Mammary epithelial cell (primary cell): ENCODE results near the gene TEAD3.

ENCODE experiments used
- CTCF ChIP-seq, 2 donors: IDR thresholded peaks in 1 of 2; conservative IDR thresholded peaks in 1 of 2; 2 replicates each; pipeline ENCODE4 v1.5.1; 2011 to 2012; ENCODE audit warnings: inconsistent platforms in 2 of 2, low read length in 2 of 2, mild to moderate bottlenecking in 2 of 2, control low read depth in 1 of 2, low read depth in 1 of 2; ENCODE audit not compliant: insufficient read depth in 1 of 2; ENCODE audit errors: extremely low read depth in 1 of 2
- EZH2 ChIP-seq: IDR thresholded peaks from 2 replicates; pipeline ENCODE4 v1.6.1; 2012; ENCODE audit warnings: low read length, inconsistent platforms, borderline replicate concordance

GRCh38 chr6:35449287-35449881, 47.5 kb downstream of the TEAD3 start:
- TF ChIP-seq CTCF (conservative IDR thresholded peaks at IDR 0.05 in 1 of 2, IDR thresholded peaks at IDR 0.05 in 1 of 2; ENCODE audit: extremely low read depth in 1 of 2, insufficient read depth in 1 of 2, low read depth in 1 of 2, low read length in 2 of 2): peak; percentile 50 to 69
- TF ChIP-seq EZH2: no peak
